ENCODE data around the gene RPL13. TPM values are rescaled to one million over a fixed set of nuclear protein-coding genes. Genes with fewer than 3 reads are reported as not detected.

RPL13 gene
- total and polyA plus RNA-seq, 9 of the 15 experiments (the other 6 are each of a cell fraction or from before 2014, with no cell fraction given): 227 to 6,042 (median 1,633) TPM

GRCh38 chr16:89560378-89561141 is at the start of gene RPL13 (continued):
- TF ChIP-seq MGA (IDR thresholded peaks at IDR 0.05): peak; percentile 80
- TF ChIP-seq ZFX (CRISPR knock-in tag; IDR thresholded peaks at IDR 0.05): peak; percentile 99
- peak; percentile 72 to 74 for TF ChIP-seq FOXK2 (conservative IDR thresholded peaks at IDR 0.05 in 1 of 2, IDR thresholded peaks at IDR 0.05 in 1 of 2; ENCODE audit: low read depth in 2 of 2)
- TF ChIP-seq E2F1 (CRISPR knock-in tag; IDR thresholded peaks at IDR 0.05): peak; percentile 70
- TF ChIP-seq E2F6 (IDR thresholded peaks at IDR 0.05; ENCODE audit: borderline replicate concordance in 1 of 2, extremely low read depth in 1 of 2, insufficient read depth in 1 of 2, insufficient read length in 1 of 2, low read depth in 1 of 2, low read length in 1 of 2, poor library complexity in 1 of 2, severe bottlenecking in 1 of 2): peak; percentile 71 to 88
- TF ChIP-seq ZNF76 (CRISPR knock-in tag; IDR thresholded peaks at IDR 0.05; ENCODE audit: borderline replicate concordance): peak; percentile 84; the same call in 1 of the 2 replicates
- TF ChIP-seq ZBTB34 (CRISPR knock-in tag; IDR thresholded peaks at IDR 0.05): no peak
